Naive thymus-derived CD8-positive, alpha-beta T cell (primary cell): ENCODE data around the gene INSIG1. TPM values are rescaled to one million over a fixed set of nuclear protein-coding genes. Genes with fewer than 3 reads are reported as not detected.

Source experiments
- ATAC-seq, 2 donors: fragments of 150-1000 bp; cut with Tn5 transposase in 1 of 2; sonication (Bioruptor Pico), chemical (Tn5 transposase) in 1 of 2; 1 replicate in 1 of 2; 2 replicates in 1 of 2; pipeline ENCODE4 v1.10.0; 2021; ENCODE audit warnings: mild to moderate bottlenecking in 2 of 2, moderate library complexity in 2 of 2
- POLR2A ChIA-PET: fragments of 350-600 bp; sonication (Branson Sonifier 250); formaldehyde crosslinking; loops from one replicate; lab custom pipeline; 2021; ENCODE audit warnings: antibody characterized with exemption; lab: Charles Lee
- DNase-seq, 10 donors: peaks; one replicate each; pipeline versions ENCODE4 v3.0.0 to v3.0.0-alpha.2; 2020 to 2022
- H3K27ac Mint-ChIP-seq, 10 donors: one replicate each; pipeline ENCODE4 v1.8.0; 2020 to 2022; ENCODE audit warnings: mild to moderate bottlenecking in 10 of 10, mixed read lengths in 10 of 10, moderate library complexity in 4 of 10, inconsistent platforms in 1 of 10
- H3K27me3 Mint-ChIP-seq, 5 donors: one replicate each; pipeline ENCODE4 v1.8.0; 2021 to 2022; ENCODE audit warnings: mixed read lengths in 5 of 5
- H3K36me3 Mint-ChIP-seq, 3 donors: one replicate each; pipeline ENCODE4 v1.8.0; 2020 to 2022; ENCODE audit warnings: mixed read lengths in 3 of 3, mild to moderate bottlenecking in 2 of 3, inconsistent platforms in 1 of 3
- H3K4me1 Mint-ChIP-seq, 4 donors: one replicate each; pipeline ENCODE4 v1.8.0; 2021 to 2022; ENCODE audit warnings: mixed read lengths in 4 of 4
- H3K4me3 Mint-ChIP-seq, 10 donors: one replicate each; pipeline ENCODE4 v1.8.0; 2020 to 2022; ENCODE audit warnings: mild to moderate bottlenecking in 10 of 10, mixed read lengths in 10 of 10, moderate library complexity in 6 of 10, inconsistent platforms in 1 of 10
- H3K9me3 Mint-ChIP-seq, 9 donors: one replicate each; pipeline ENCODE4 v1.8.0; 2020 to 2022; ENCODE audit warnings: mixed read lengths in 9 of 9, mild to moderate bottlenecking in 3 of 9, inconsistent platforms in 1 of 9, moderate library complexity in 1 of 9
- polyA plus RNA-seq, 3 donors: library from polyadenylated mRNA; unstranded; fragments of 300-500 nt; fragmentation: Illumina TruSeq; gene quantifications; one replicate each; pipeline ENCODE4 v1.2.3, GENCODE V29; 2021
- total RNA-seq, 8 experiments: library from RNA in 2 of 8; stranded (reverse) in 2 of 8; gene quantifications; one replicate each; pipeline ENCODE4 v1.2.3 and lab custom pipeline; 2021 to 2026

The INSIG1 gene
- total RNA-seq = 10 to 100 TPM; 50.3 to 53.0 TPM
- polyA plus RNA-seq = 10 to 100 TPM; 25.5 to 33.6 (median 33.0) TPM
- 107 to 177 (median 134) reads per million in 6 experiments for total RNA-seq (lab: John Stamatoyannopoulos, UW)

- peaks cover 0 to 1% (median 0%) of the 10 kb centered on the region in 5 donors for H3K27me3 Mint-ChIP-seq
- peaks cover 24 to 49% (median 42%) of the 10 kb centered on the region in 4 donors for H3K4me1 Mint-ChIP-seq
- no peaks in the 10 kb centered on the region for H3K9me3 Mint-ChIP-seq
- H3K36me3 Mint-ChIP-seq = peaks cover 0 to 17% (median 2%) of the 10 kb centered on the region in 3 donors
- H3K4me3 Mint-ChIP-seq = peak within 1 kb of the TSS; percentile 86 to 96 (median 94)
- ATAC-seq = peak; percentile 35
- POLR2A ChIA-PET = interaction anchor here (0.9 to 4.5 kb wide), 16 partner anchors 10 to 369 kb away, joined by 3 to 61 read pairs (median 6); partner anchors contain the start of genes PAXIP1 and RBM33
- H3K27ac Mint-ChIP-seq = peak within 1 kb of the TSS; percentile 89 to 99 (median 96)
- DNase-seq = peak; percentile 81 to 91 (median 90)
Observed at GRCh38 chr7:155297517-155298287, at the start of gene INSIG1. TSS of gene INSIG1 (plus strand) at chr7:155297878. CDS start at chr7:155298286, 408 bp downstream.

- no peak for ATAC-seq
- no peaks in the 10 kb centered on the region for H3K4me1 Mint-ChIP-seq
- peaks cover 0 to 3% (median 0%) of the 10 kb centered on the region in 9 donors for H3K9me3 Mint-ChIP-seq
- H3K27me3 Mint-ChIP-seq = peaks cover 0 to 9% (median 2%) of the 10 kb centered on the region in 5 donors
- H3K36me3 Mint-ChIP-seq = no peaks in the 10 kb centered on the region
- H3K27ac Mint-ChIP-seq = no peak overlapping the region
- no peak overlapping the region for H3K4me3 Mint-ChIP-seq
- DNase-seq = no peak
- POLR2A ChIA-PET = no interaction called here
Observed at GRCh38 chr7:155248366-155248756, 49.3 kb upstream of the INSIG1 start.

GRCh38 chr7:155251831-155252230 lies 45.8 kb upstream of the INSIG1 start:
- DNase-seq (no peak), ATAC-seq (no peak)
- POLR2A ChIA-PET = no interaction called here
- H3K27ac Mint-ChIP-seq = no peak overlapping the region
- peaks cover 0 to 5% (median 0%) of the 10 kb centered on the region in 4 donors for H3K4me1 Mint-ChIP-seq
- H3K9me3 Mint-ChIP-seq = no peaks in the 10 kb centered on the region
- H3K4me3 Mint-ChIP-seq = no peak overlapping the region
- no peaks in the 10 kb centered on the region for H3K36me3 Mint-ChIP-seq
- H3K27me3 Mint-ChIP-seq = peaks cover 0 to 17% (median 6%) of the 10 kb centered on the region in 5 donors

- H3K4me3 Mint-ChIP-seq = no peak overlapping the region
Observed at GRCh38 chr7:155252444-155252887, 45.2 kb upstream of the INSIG1 start.

GRCh38 chr7:155252892-155253501 lies 44.7 kb upstream of the INSIG1 start:
- POLR2A ChIA-PET = interaction anchor here (1.3 kb wide), 1 partner anchor 44 kb away, joined by 4 read pairs; no protein-coding TSS in a partner anchor
- H3K27me3 Mint-ChIP-seq = peaks cover 0 to 17% (median 6%) of the 10 kb centered on the region in 5 donors
- H3K36me3 Mint-ChIP-seq = no peaks in the 10 kb centered on the region
- H3K4me1 Mint-ChIP-seq = peaks cover 0 to 5% (median 1%) of the 10 kb centered on the region in 4 donors
- no peak for DNase-seq
- ATAC-seq = no peak
- H3K4me3 Mint-ChIP-seq = no peak overlapping the region
- no peak overlapping the region for H3K27ac Mint-ChIP-seq
- H3K9me3 Mint-ChIP-seq = no peaks in the 10 kb centered on the region

More at GRCh38 chr7:155252444-155252887, 45.2 kb upstream of the INSIG1 start:
- no peak overlapping the region for H3K27ac Mint-ChIP-seq
- ATAC-seq (no peak), DNase-seq (no peak)
- POLR2A ChIA-PET = interaction anchor here (1.3 kb wide), 1 partner anchor 44 kb away, joined by 4 read pairs; no protein-coding TSS in a partner anchor
- H3K27me3 Mint-ChIP-seq = peaks cover 0 to 17% (median 6%) of the 10 kb centered on the region in 5 donors
- no peaks in the 10 kb centered on the region for H3K9me3 Mint-ChIP-seq
- H3K4me1 Mint-ChIP-seq = peaks cover 0 to 5% (median 1%) of the 10 kb centered on the region in 4 donors
- H3K36me3 Mint-ChIP-seq = no peaks in the 10 kb centered on the region

- H3K4me1 Mint-ChIP-seq = peaks cover 0 to 5% (median 2%) of the 10 kb centered on the region in 4 donors
- H3K4me3 Mint-ChIP-seq = no peak overlapping the region
- peak overlapping the region in 1 of 10 donors; percentile 52 for H3K27ac Mint-ChIP-seq
- ATAC-seq (no peak), DNase-seq (no peak)
- no peaks in the 10 kb centered on the region for H3K36me3 Mint-ChIP-seq
- POLR2A ChIA-PET = no interaction called here
- H3K27me3 Mint-ChIP-seq = peaks cover 0 to 17% (median 6%) of the 10 kb centered on the region in 5 donors
- no peaks in the 10 kb centered on the region for H3K9me3 Mint-ChIP-seq
Observed at GRCh38 chr7:155254018-155254417, 43.7 kb upstream of the INSIG1 start.

- no peak overlapping the region for H3K27ac Mint-ChIP-seq
- peaks cover 0 to 5% (median 2%) of the 10 kb centered on the region in 4 donors for H3K4me1 Mint-ChIP-seq
- POLR2A ChIA-PET = no interaction called here
Observed at GRCh38 chr7:155255071-155255470, 42.6 kb upstream of the INSIG1 start.

GRCh38 chr7:155255621-155256020 lies 42.1 kb upstream of the INSIG1 start:
- ATAC-seq (no peak), DNase-seq (no peak)
- peaks cover 0 to 17% (median 6%) of the 10 kb centered on the region in 5 donors for H3K27me3 Mint-ChIP-seq
- H3K36me3 Mint-ChIP-seq = no peaks in the 10 kb centered on the region
- no peaks in the 10 kb centered on the region for H3K9me3 Mint-ChIP-seq
- POLR2A ChIA-PET = no interaction called here
- H3K4me1 Mint-ChIP-seq = peaks cover 0 to 5% (median 2%) of the 10 kb centered on the region in 4 donors
- H3K4me3 Mint-ChIP-seq = no peak overlapping the region
- no peak overlapping the region for H3K27ac Mint-ChIP-seq

More at GRCh38 chr7:155255071-155255470, 42.6 kb upstream of the INSIG1 start:
- Mint-ChIP-seq H3K27me3 (peaks cover 0 to 17% (median 6%) of the 10 kb centered on the region in 5 donors), H3K4me3 (no peak overlapping the region), H3K36me3 (no peaks in the 10 kb centered on the region), H3K9me3 (no peaks in the 10 kb centered on the region)
- ATAC-seq = no peak
- DNase-seq = no peak

GRCh38 chr7:155256081-155256760 lies 41.5 kb upstream of the INSIG1 start:
- POLR2A ChIA-PET = no interaction called here
- peaks cover 0 to 17% (median 6%) of the 10 kb centered on the region in 5 donors for H3K27me3 Mint-ChIP-seq
- no peaks in the 10 kb centered on the region for H3K9me3 Mint-ChIP-seq
- no peak for DNase-seq
- ATAC-seq = no peak
- peaks cover 0 to 5% (median 2%) of the 10 kb centered on the region in 4 donors for H3K4me1 Mint-ChIP-seq
- H3K27ac Mint-ChIP-seq = no peak overlapping the region
- H3K4me3 Mint-ChIP-seq = no peak overlapping the region
- no peaks in the 10 kb centered on the region for H3K36me3 Mint-ChIP-seq

- Mint-ChIP-seq H3K36me3 (no peaks in the 10 kb centered on the region), H3K27me3 (peaks cover 0 to 12% (median 6%) of the 10 kb centered on the region in 5 donors), H3K4me1 (peaks cover 0 to 5% (median 2%) of the 10 kb centered on the region in 4 donors), H3K4me3 (no peak overlapping the region), H3K27ac (peak overlapping the region in 2 of 10 donors; percentile 2 to 13), H3K9me3 (no peaks in the 10 kb centered on the region)
- DNase-seq (no peak), ATAC-seq (no peak)
- POLR2A ChIA-PET = no interaction called here
Observed at GRCh38 chr7:155256761-155257481, 40.8 kb upstream of the INSIG1 start.

- Mint-ChIP-seq H3K27me3 (peaks cover 0 to 8% (median 4%) of the 10 kb centered on the region in 5 donors), H3K9me3 (no peaks in the 10 kb centered on the region), H3K27ac (peak overlapping the region in 1 of 10 donors; percentile 13), H3K36me3 (no peaks in the 10 kb centered on the region), H3K4me3 (peak overlapping the region in 1 of 10 donors; percentile 12), H3K4me1 (peaks cover 0 to 5% (median 2%) of the 10 kb centered on the region in 4 donors)
- DNase-seq (no peak), ATAC-seq (no peak)
- POLR2A ChIA-PET = no interaction called here
Observed at GRCh38 chr7:155257482-155258225, 40.0 kb upstream of the INSIG1 start.
